Measurements from ENCODE around the gene SLC17A3.

DNA sequence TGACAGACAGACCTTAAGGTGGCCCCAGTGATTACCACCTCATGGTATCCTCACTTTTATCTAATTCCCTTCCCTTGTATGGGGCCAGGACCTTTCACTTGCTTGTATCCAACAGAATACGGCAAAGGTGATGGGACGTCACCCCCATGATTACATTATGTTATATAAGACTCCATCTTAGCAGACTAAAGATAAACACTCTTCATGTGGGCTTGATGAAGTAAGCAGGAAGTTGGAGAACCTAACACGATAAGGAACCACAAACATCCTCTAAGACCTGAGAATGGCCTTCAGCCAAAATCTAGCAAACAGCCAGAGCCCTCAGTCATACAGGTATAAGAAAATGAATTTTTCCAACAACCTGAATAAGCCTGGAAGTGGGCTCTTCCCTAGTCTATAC is 8.0 kb downstream of the SLC17A3 start:
- TF ChIP-seq, protein P1, sequence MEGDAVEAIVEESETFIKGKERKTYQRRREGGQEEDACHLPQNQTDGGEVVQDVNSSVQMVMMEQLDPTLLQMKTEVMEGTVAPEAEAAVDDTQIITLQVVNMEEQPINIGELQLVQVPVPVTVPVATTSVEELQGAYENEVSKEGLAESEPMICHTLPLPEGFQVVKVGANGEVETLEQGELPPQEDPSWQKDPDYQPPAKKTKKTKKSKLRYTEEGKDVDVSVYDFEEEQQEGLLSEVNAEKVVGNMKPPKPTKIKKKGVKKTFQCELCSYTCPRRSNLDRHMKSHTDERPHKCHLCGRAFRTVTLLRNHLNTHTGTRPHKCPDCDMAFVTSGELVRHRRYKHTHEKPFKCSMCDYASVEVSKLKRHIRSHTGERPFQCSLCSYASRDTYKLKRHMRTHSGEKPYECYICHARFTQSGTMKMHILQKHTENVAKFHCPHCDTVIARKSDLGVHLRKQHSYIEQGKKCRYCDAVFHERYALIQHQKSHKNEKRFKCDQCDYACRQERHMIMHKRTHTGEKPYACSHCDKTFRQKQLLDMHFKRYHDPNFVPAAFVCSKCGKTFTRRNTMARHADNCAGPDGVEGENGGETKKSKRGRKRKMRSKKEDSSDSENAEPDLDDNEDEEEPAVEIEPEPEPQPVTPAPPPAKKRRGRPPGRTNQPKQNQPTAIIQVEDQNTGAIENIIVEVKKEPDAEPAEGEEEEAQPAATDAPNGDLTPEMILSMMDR (IDR thresholded peaks at IDR 0.05), result no peak
- TF ChIP-seq TCF7L2 (IDR thresholded peaks at IDR 0.05; ENCODE audit: low read depth, low read length), result no peak
- TF ChIP-seq, protein P2, sequence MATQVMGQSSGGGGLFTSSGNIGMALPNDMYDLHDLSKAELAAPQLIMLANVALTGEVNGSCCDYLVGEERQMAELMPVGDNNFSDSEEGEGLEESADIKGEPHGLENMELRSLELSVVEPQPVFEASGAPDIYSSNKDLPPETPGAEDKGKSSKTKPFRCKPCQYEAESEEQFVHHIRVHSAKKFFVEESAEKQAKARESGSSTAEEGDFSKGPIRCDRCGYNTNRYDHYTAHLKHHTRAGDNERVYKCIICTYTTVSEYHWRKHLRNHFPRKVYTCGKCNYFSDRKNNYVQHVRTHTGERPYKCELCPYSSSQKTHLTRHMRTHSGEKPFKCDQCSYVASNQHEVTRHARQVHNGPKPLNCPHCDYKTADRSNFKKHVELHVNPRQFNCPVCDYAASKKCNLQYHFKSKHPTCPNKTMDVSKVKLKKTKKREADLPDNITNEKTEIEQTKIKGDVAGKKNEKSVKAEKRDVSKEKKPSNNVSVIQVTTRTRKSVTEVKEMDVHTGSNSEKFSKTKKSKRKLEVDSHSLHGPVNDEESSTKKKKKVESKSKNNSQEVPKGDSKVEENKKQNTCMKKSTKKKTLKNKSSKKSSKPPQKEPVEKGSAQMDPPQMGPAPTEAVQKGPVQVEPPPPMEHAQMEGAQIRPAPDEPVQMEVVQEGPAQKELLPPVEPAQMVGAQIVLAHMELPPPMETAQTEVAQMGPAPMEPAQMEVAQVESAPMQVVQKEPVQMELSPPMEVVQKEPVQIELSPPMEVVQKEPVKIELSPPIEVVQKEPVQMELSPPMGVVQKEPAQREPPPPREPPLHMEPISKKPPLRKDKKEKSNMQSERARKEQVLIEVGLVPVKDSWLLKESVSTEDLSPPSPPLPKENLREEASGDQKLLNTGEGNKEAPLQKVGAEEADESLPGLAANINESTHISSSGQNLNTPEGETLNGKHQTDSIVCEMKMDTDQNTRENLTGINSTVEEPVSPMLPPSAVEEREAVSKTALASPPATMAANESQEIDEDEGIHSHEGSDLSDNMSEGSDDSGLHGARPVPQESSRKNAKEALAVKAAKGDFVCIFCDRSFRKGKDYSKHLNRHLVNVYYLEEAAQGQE (IDR thresholded peaks at IDR 0.05; ENCODE audit: insufficient read depth in 1 of 2, low read depth in 2 of 2, low read length in 1 of 2), result no peak
